ENCODE data around the gene SLC35E1.

SLC35E1 gene

GRCh38 chr19:16586991-16587832 lies 15.0 kb upstream of the SLC35E1 start:
- Histone ChIP-seq H3K27ac (ENCODE audit: low read depth, low read length) (peak overlapping the region; percentile 7; the same call in 1 of the 2 replicates), H3K4me3 (ENCODE audit: low read length) (no peak overlapping the region), H3K27me3 (ENCODE audit: insufficient read depth, low read length) (no peaks in the 10 kb centered on the region), H3K36me3 (ENCODE audit: insufficient read depth, low read length) (no peaks in the 10 kb centered on the region), H3K9ac (ENCODE audit: low read depth, low read length) (peak overlapping the region; percentile 15; the same call in 1 of the 2 replicates), H3K9me3 (ENCODE audit: insufficient read depth, low read depth, low read length) (no peaks in the 10 kb centered on the region), H3K4me1 (ENCODE audit: insufficient read depth, low read length) (peaks cover 49% of the 10 kb centered on the region)
- WGBS, result 59% methylated on average over 19 of the region's 20 CpGs

- no peak overlapping the region for H3K9ac ChIP-seq (ENCODE audit: low read depth, low read length)
- no peak overlapping the region for H3K27ac ChIP-seq (ENCODE audit: low read depth, low read length)
- no peaks in the 10 kb centered on the region for H3K9me3 ChIP-seq (ENCODE audit: insufficient read depth, low read depth, low read length)
- no peak overlapping the region for H3K4me3 ChIP-seq (ENCODE audit: low read length)
- H3K36me3 ChIP-seq (ENCODE audit: insufficient read depth, low read length), result no peaks in the 10 kb centered on the region
- no peaks in the 10 kb centered on the region for H3K27me3 ChIP-seq (ENCODE audit: insufficient read depth, low read length)
- peaks cover 42% of the 10 kb centered on the region for H3K4me1 ChIP-seq (ENCODE audit: insufficient read depth, low read length)
- 92% methylated on average over 9 of the region's 9 CpGs for WGBS
These were observed 14.3 kb upstream of the SLC35E1 start for GRCh38 chr19:16586477-16586871.

- no peaks in the 10 kb centered on the region for H3K9me3 ChIP-seq (ENCODE audit: insufficient read depth, low read depth, low read length)
- H3K27ac ChIP-seq (ENCODE audit: low read depth, low read length), result no peak overlapping the region
- no peak overlapping the region for H3K4me3 ChIP-seq (ENCODE audit: low read length)
- WGBS, result 93% methylated on average over 11 of the region's 11 CpGs
- no peaks in the 10 kb centered on the region for H3K27me3 ChIP-seq (ENCODE audit: insufficient read depth, low read length)
- no peaks in the 10 kb centered on the region for H3K36me3 ChIP-seq (ENCODE audit: insufficient read depth, low read length)
- peaks cover 41% of the 10 kb centered on the region for H3K4me1 ChIP-seq (ENCODE audit: insufficient read depth, low read length)
- H3K9ac ChIP-seq (ENCODE audit: low read depth, low read length), result no peak overlapping the region
These were observed 13.7 kb upstream of the SLC35E1 start for GRCh38 chr19:16585808-16586476.

GRCh38 chr19:16585094-16585801 lies 13.0 kb upstream of the SLC35E1 start:
- Histone ChIP-seq H3K27ac (ENCODE audit: low read depth, low read length) (peak overlapping the region; percentile 63), H3K36me3 (ENCODE audit: insufficient read depth, low read length) (no peaks in the 10 kb centered on the region), H3K4me3 (ENCODE audit: low read length) (no peak overlapping the region), H3K9ac (ENCODE audit: low read depth, low read length) (peak overlapping the region; percentile 16; the same call in 1 of the 2 replicates), H3K9me3 (ENCODE audit: insufficient read depth, low read depth, low read length) (no peaks in the 10 kb centered on the region), H3K4me1 (ENCODE audit: insufficient read depth, low read length) (peaks cover 41% of the 10 kb centered on the region), H3K27me3 (ENCODE audit: insufficient read depth, low read length) (no peaks in the 10 kb centered on the region)
- 86% methylated on average over 13 of the region's 13 CpGs for WGBS

GRCh38 chr19:16584248-16585093 lies 12.3 kb upstream of the SLC35E1 start:
- H3K9me3 ChIP-seq (ENCODE audit: insufficient read depth, low read depth, low read length), result no peaks in the 10 kb centered on the region
- H3K4me3 ChIP-seq (ENCODE audit: low read length), result peak overlapping the region; percentile 38
- H3K27ac ChIP-seq (ENCODE audit: low read depth, low read length), result peak overlapping the region; percentile 63
- H3K9ac ChIP-seq (ENCODE audit: low read depth, low read length), result no peak overlapping the region
- peaks cover 41% of the 10 kb centered on the region for H3K4me1 ChIP-seq (ENCODE audit: insufficient read depth, low read length)
- H3K27me3 ChIP-seq (ENCODE audit: insufficient read depth, low read length), result no peaks in the 10 kb centered on the region
- 23% methylated on average over 12 of the region's 15 CpGs for WGBS
- H3K36me3 ChIP-seq (ENCODE audit: insufficient read depth, low read length), result no peaks in the 10 kb centered on the region

GRCh38 chr19:16582486-16583261 lies 10.5 kb upstream of the SLC35E1 start:
- Histone ChIP-seq H3K27ac (ENCODE audit: low read depth, low read length) (no peak overlapping the region), H3K9ac (ENCODE audit: low read depth, low read length) (no peak overlapping the region; the same call in 1 of the 2 replicates)

GRCh38 chr19:16581971-16582343 lies 9.7 kb upstream of the SLC35E1 start:
- no peak overlapping the region for H3K27ac ChIP-seq (ENCODE audit: low read depth, low read length)
- peaks cover 24% of the 10 kb centered on the region for H3K4me1 ChIP-seq (ENCODE audit: insufficient read depth, low read length)
- no peak overlapping the region for H3K9ac ChIP-seq (ENCODE audit: low read depth, low read length)

More at GRCh38 chr19:16582486-16583261, 10.5 kb upstream of the SLC35E1 start:
- peaks cover 31% of the 10 kb centered on the region for H3K4me1 ChIP-seq (ENCODE audit: insufficient read depth, low read length)
- H3K36me3 ChIP-seq (ENCODE audit: insufficient read depth, low read length), result peaks cover 9% of the 10 kb centered on the region
- H3K9me3 ChIP-seq (ENCODE audit: insufficient read depth, low read depth, low read length), result no peaks in the 10 kb centered on the region
- no peaks in the 10 kb centered on the region for H3K27me3 ChIP-seq (ENCODE audit: insufficient read depth, low read length)
- 92% methylated on average over 10 of the region's 10 CpGs for WGBS
- H3K4me3 ChIP-seq (ENCODE audit: low read length), result no peak overlapping the region

GRCh38 chr19:16581145-16581970 lies 9.1 kb upstream of the SLC35E1 start:
- Histone ChIP-seq H3K4me3 (ENCODE audit: low read length) (no peak overlapping the region), H3K27ac (ENCODE audit: low read depth, low read length) (no peak overlapping the region), H3K9me3 (ENCODE audit: insufficient read depth, low read depth, low read length) (no peaks in the 10 kb centered on the region), H3K9ac (ENCODE audit: low read depth, low read length) (no peak overlapping the region), H3K4me1 (ENCODE audit: insufficient read depth, low read length) (peaks cover 19% of the 10 kb centered on the region), H3K36me3 (ENCODE audit: insufficient read depth, low read length) (peaks cover 20% of the 10 kb centered on the region), H3K27me3 (ENCODE audit: insufficient read depth, low read length) (no peaks in the 10 kb centered on the region)
- 89% methylated on average over 12 of the region's 12 CpGs for WGBS

More at GRCh38 chr19:16581971-16582343, 9.7 kb upstream of the SLC35E1 start:
- WGBS, result 95% methylated on average over 6 of the region's 6 CpGs
- H3K4me3 ChIP-seq (ENCODE audit: low read length), result no peak overlapping the region
- no peaks in the 10 kb centered on the region for H3K27me3 ChIP-seq (ENCODE audit: insufficient read depth, low read length)
- H3K36me3 ChIP-seq (ENCODE audit: insufficient read depth, low read length), result peaks cover 15% of the 10 kb centered on the region
- H3K9me3 ChIP-seq (ENCODE audit: insufficient read depth, low read depth, low read length), result no peaks in the 10 kb centered on the region

GRCh38 chr19:16579381-16579780 lies 7.2 kb upstream of the SLC35E1 start:
- no peak overlapping the region for H3K27ac ChIP-seq (ENCODE audit: low read depth, low read length)
- 92% methylated on average over 4 of the region's 4 CpGs for WGBS
- no peaks in the 10 kb centered on the region for H3K27me3 ChIP-seq (ENCODE audit: insufficient read depth, low read length)
- no peak overlapping the region for H3K4me3 ChIP-seq (ENCODE audit: low read length)
- H3K9ac ChIP-seq (ENCODE audit: low read depth, low read length), result no peak overlapping the region
- H3K36me3 ChIP-seq (ENCODE audit: insufficient read depth, low read length), result peaks cover 38% of the 10 kb centered on the region
- H3K4me1 ChIP-seq (ENCODE audit: insufficient read depth, low read length), result peaks cover 6% of the 10 kb centered on the region
- H3K9me3 ChIP-seq (ENCODE audit: insufficient read depth, low read depth, low read length), result no peaks in the 10 kb centered on the region
